ENCODE results near the gene TRAF1. TPM values are rescaled to one million over a fixed set of nuclear protein-coding genes. Genes with fewer than 3 reads are reported as not detected.

TRAF1 gene
- total RNA-seq, 2 experiments from 2014 or later, result 59.6 to 114 TPM

GRCh38 chr9:120872791-120873502 lies 53.6 kb downstream of the TRAF1 start:
- Mint-ChIP-seq H3K27me3 (no peaks in the 10 kb centered on the region), H3K27ac (peak overlapping the region; percentile 93), H3K36me3 (peaks cover 59% of the 10 kb centered on the region), H3K4me3 (no peak overlapping the region), H3K9me3 (ENCODE audit: low read depth) (no peaks in the 10 kb centered on the region), H3K4me1 (peaks cover 67% of the 10 kb centered on the region)
- ATAC-seq (no peak), DNase-seq (no peak)
- CTCF ChIA-PET, result interaction anchor here (0.7 to 2.4 kb wide), 9 partner anchors 17 to 191 kb away, joined by 3 to 22 read pairs (median 3); no protein-coding TSS in a partner anchor

GRCh38 chr9:120870206-120870605 lies 56.4 kb downstream of the TRAF1 start:
- DNase-seq (no peak), ATAC-seq (no peak)
- H3K9me3 Mint-ChIP-seq (ENCODE audit: low read depth), result no peaks in the 10 kb centered on the region
- no peaks in the 10 kb centered on the region for H3K27me3 Mint-ChIP-seq
- H3K4me1 Mint-ChIP-seq, result peaks cover 57% of the 10 kb centered on the region
- CTCF ChIA-PET, result interaction anchor here (0.9 to 4.4 kb wide), 12 partner anchors 14 to 202 kb away, joined by 3 to 42 read pairs (median 9); partner anchors contain the start of genes FBXW2 and TRAF1
- peak overlapping the region; percentile 98 for H3K27ac Mint-ChIP-seq
- H3K4me3 Mint-ChIP-seq, result no peak overlapping the region
- peaks cover 63% of the 10 kb centered on the region for H3K36me3 Mint-ChIP-seq

GRCh38 chr9:120869726-120870125 lies 56.9 kb downstream of the TRAF1 start:
- Mint-ChIP-seq H3K9me3 (ENCODE audit: low read depth) (no peaks in the 10 kb centered on the region), H3K36me3 (peaks cover 63% of the 10 kb centered on the region), H3K27ac (peak overlapping the region; percentile 98), H3K27me3 (no peaks in the 10 kb centered on the region), H3K4me3 (peak overlapping the region; percentile 2), H3K4me1 (peaks cover 52% of the 10 kb centered on the region)
- DNase-seq (no peak), ATAC-seq (no peak)
- CTCF ChIA-PET, result interaction anchor here (0.7 to 4.4 kb wide), 18 partner anchors 9 to 202 kb away, joined by 3 to 42 read pairs (median 8); partner anchors contain the start of genes FBXW2 and TRAF1

GRCh38 chr9:120869360-120869687 lies 57.3 kb downstream of the TRAF1 start:
- Mint-ChIP-seq H3K4me1 (peaks cover 48% of the 10 kb centered on the region), H3K9me3 (ENCODE audit: low read depth) (no peaks in the 10 kb centered on the region), H3K36me3 (peaks cover 60% of the 10 kb centered on the region), H3K27ac (peak overlapping the region; percentile 98), H3K27me3 (no peaks in the 10 kb centered on the region), H3K4me3 (peak overlapping the region; percentile 79)
- DNase-seq, result no peak
- CTCF ChIA-PET, result interaction anchor here (0.7 to 4.4 kb wide), 21 partner anchors 9 to 202 kb away, joined by 3 to 42 read pairs (median 6); partner anchors contain the start of genes FBXW2 and TRAF1
- no peak for ATAC-seq

GRCh38 chr9:120868676-120869359 lies 57.8 kb downstream of the TRAF1 start:
- Mint-ChIP-seq H3K36me3 (peaks cover 60% of the 10 kb centered on the region), H3K9me3 (ENCODE audit: low read depth) (no peaks in the 10 kb centered on the region), H3K4me1 (peaks cover 43% of the 10 kb centered on the region), H3K27ac (peak overlapping the region; percentile 98), H3K4me3 (peak overlapping the region; percentile 79), H3K27me3 (no peaks in the 10 kb centered on the region)
- CTCF ChIA-PET, result interaction anchor here (0.7 to 4.4 kb wide), 23 partner anchors 10 to 203 kb away, joined by 3 to 42 read pairs (median 6); partner anchors contain the start of genes FBXW2 and TRAF1
- DNase-seq (peak; percentile 97), ATAC-seq (peak; percentile 92)

- peaks cover 38% of the 10 kb centered on the region for H3K4me1 Mint-ChIP-seq
- CTCF ChIA-PET, result interaction anchor here (1.0 to 4.4 kb wide), 13 partner anchors 10 to 203 kb away, joined by 3 to 42 read pairs (median 6); partner anchors contain the start of genes FBXW2 and TRAF1
- no peaks in the 10 kb centered on the region for H3K27me3 Mint-ChIP-seq
- ATAC-seq (no peak), DNase-seq (no peak)
- peak overlapping the region; percentile 58 for H3K4me3 Mint-ChIP-seq
- no peaks in the 10 kb centered on the region for H3K9me3 Mint-ChIP-seq (ENCODE audit: low read depth)
- H3K27ac Mint-ChIP-seq, result peak overlapping the region; percentile 69
- H3K36me3 Mint-ChIP-seq, result peaks cover 58% of the 10 kb centered on the region
These were observed 58.3 kb downstream of the TRAF1 start for GRCh38 chr9:120868339-120868675.

- H3K36me3 Mint-ChIP-seq, result peaks cover 56% of the 10 kb centered on the region
- no peak for ATAC-seq
These were observed 58.8 kb downstream of the TRAF1 start for GRCh38 chr9:120867676-120868338.

GRCh38 chr9:120866651-120867050 lies 59.9 kb downstream of the TRAF1 start:
- H3K9me3 Mint-ChIP-seq (ENCODE audit: low read depth), result no peaks in the 10 kb centered on the region
- peaks cover 27% of the 10 kb centered on the region for H3K4me1 Mint-ChIP-seq
- peaks cover 51% of the 10 kb centered on the region for H3K36me3 Mint-ChIP-seq
- no peaks in the 10 kb centered on the region for H3K27me3 Mint-ChIP-seq
- CTCF ChIA-PET, result interaction anchor here (2.0 to 4.4 kb wide), 3 partner anchors 20 to 111 kb away, joined by 5 to 42 read pairs (median 8); no protein-coding TSS in a partner anchor
- H3K27ac Mint-ChIP-seq, result no peak overlapping the region
- no peak overlapping the region for H3K4me3 Mint-ChIP-seq
- DNase-seq (no peak), ATAC-seq (no peak)

More at GRCh38 chr9:120867676-120868338, 58.8 kb downstream of the TRAF1 start:
- peak overlapping the region; percentile 69 for H3K27ac Mint-ChIP-seq
- peak overlapping the region; percentile 58 for H3K4me3 Mint-ChIP-seq
- no peaks in the 10 kb centered on the region for H3K27me3 Mint-ChIP-seq
- no peaks in the 10 kb centered on the region for H3K9me3 Mint-ChIP-seq (ENCODE audit: low read depth)
- CTCF ChIA-PET, result interaction anchor here (1.0 to 4.4 kb wide), 9 partner anchors 11 to 204 kb away, joined by 3 to 42 read pairs (median 5); partner anchors contain the start of gene FBXW2
- H3K4me1 Mint-ChIP-seq, result peaks cover 33% of the 10 kb centered on the region
- DNase-seq, result no peak

- ATAC-seq (no peak), DNase-seq (no peak)
- CTCF ChIA-PET, result no interaction called here
- Mint-ChIP-seq H3K4me3 (no peak overlapping the region), H3K9me3 (ENCODE audit: low read depth) (no peaks in the 10 kb centered on the region), H3K27me3 (no peaks in the 10 kb centered on the region), H3K36me3 (peaks cover 47% of the 10 kb centered on the region), H3K27ac (no peak overlapping the region), H3K4me1 (peaks cover 20% of the 10 kb centered on the region)
These were observed 60.8 kb downstream of the TRAF1 start for GRCh38 chr9:120865809-120866208.

GRCh38 chr9:120865176-120865575 lies 61.4 kb downstream of the TRAF1 start:
- no peaks in the 10 kb centered on the region for H3K27me3 Mint-ChIP-seq
- CTCF ChIA-PET, result interaction anchor here (1.3 kb wide), 1 partner anchor 72 kb away, joined by 3 read pairs; no protein-coding TSS in a partner anchor
- H3K27ac Mint-ChIP-seq, result no peak overlapping the region
- no peak for ATAC-seq
- no peaks in the 10 kb centered on the region for H3K9me3 Mint-ChIP-seq (ENCODE audit: low read depth)
- DNase-seq, result no peak
- peaks cover 18% of the 10 kb centered on the region for H3K4me1 Mint-ChIP-seq
- peaks cover 52% of the 10 kb centered on the region for H3K36me3 Mint-ChIP-seq
- H3K4me3 Mint-ChIP-seq, result no peak overlapping the region

- ATAC-seq (no peak), DNase-seq (no peak)
- H3K4me1 Mint-ChIP-seq, result peaks cover 13% of the 10 kb centered on the region
- peaks cover 55% of the 10 kb centered on the region for H3K36me3 Mint-ChIP-seq
- no peak overlapping the region for H3K4me3 Mint-ChIP-seq
- no peaks in the 10 kb centered on the region for H3K27me3 Mint-ChIP-seq
- CTCF ChIA-PET, result interaction anchor here (1.3 kb wide), 1 partner anchor 72 kb away, joined by 3 read pairs; no protein-coding TSS in a partner anchor
- H3K9me3 Mint-ChIP-seq (ENCODE audit: low read depth), result no peaks in the 10 kb centered on the region
- H3K27ac Mint-ChIP-seq, result no peak overlapping the region
These were observed 61.9 kb downstream of the TRAF1 start for GRCh38 chr9:120864719-120865118.

- Mint-ChIP-seq H3K4me3 (no peak overlapping the region), H3K27ac (no peak overlapping the region), H3K9me3 (ENCODE audit: low read depth) (no peaks in the 10 kb centered on the region), H3K36me3 (peaks cover 56% of the 10 kb centered on the region), H3K27me3 (no peaks in the 10 kb centered on the region), H3K4me1 (peaks cover 6% of the 10 kb centered on the region)
- ATAC-seq, result no peak
- CTCF ChIA-PET, result interaction anchor here (1.3 kb wide), 1 partner anchor 73 kb away, joined by 3 read pairs; no protein-coding TSS in a partner anchor
- no peak for DNase-seq
These were observed 62.8 kb downstream of the TRAF1 start for GRCh38 chr9:120863833-120864232.

GRCh38 chr9:120862452-120862851 lies 64.1 kb downstream of the TRAF1 start:
- H3K9me3 Mint-ChIP-seq (ENCODE audit: low read depth), result no peaks in the 10 kb centered on the region
- DNase-seq, result no peak
- no peak overlapping the region for H3K27ac Mint-ChIP-seq
- H3K4me3 Mint-ChIP-seq, result no peak overlapping the region
- CTCF ChIA-PET, result no interaction called here
- peaks cover 54% of the 10 kb centered on the region for H3K36me3 Mint-ChIP-seq
- no peak for ATAC-seq
- H3K4me1 Mint-ChIP-seq, result peaks cover 3% of the 10 kb centered on the region
- H3K27me3 Mint-ChIP-seq, result no peaks in the 10 kb centered on the region

Data from activated CD8-positive, alpha-beta memory T cell treated with anti-CD3 and anti-CD28 coated beads, Interleukin-2, amount 10 ng/mL, durations not matched to agents 7 days and 5 days (primary cell).